Measurements from ENCODE around the gene METAP1. TPM values are rescaled to one million over a fixed set of nuclear protein-coding genes. Genes with fewer than 3 reads are reported as not detected.

METAP1 gene
- 42.9 and 43.1 TPM in 2 replicates for total RNA-seq (ENCODE audit: low replicate concordance)
- long read RNA-seq, transcript METAP1-201 (11 exons, 2,791 nt) = major isoform, 228 of 278 reads
- long read RNA-seq, partial matches to known transcripts = 14 of 278 reads
- long read RNA-seq, other reads (novel, unspliced or antisense) = 36 of 278 reads

GRCh38 chr4:98995183-98996055 lies at the start of gene METAP1:
Gene METAP1 (plus strand): TSS chr4:98995721. CDS start chr4:98995754, 33 bp downstream.
- H3K36me3 Mint-ChIP-seq = peaks cover 7% of the 10 kb centered on the region
- H3K9me3 Mint-ChIP-seq = no peaks in the 10 kb centered on the region
- peak within 1 kb of the TSS; percentile 95 for H3K27ac Mint-ChIP-seq
- peak; percentile 57 for TF ChIP-seq CTCF (conservative IDR thresholded peaks at IDR 0.05)
- peak within 1 kb of the TSS; percentile 94 for H3K4me3 Mint-ChIP-seq
- H3K4me1 Mint-ChIP-seq (ENCODE audit: unreplicated experiment) = peaks cover 23% of the 10 kb centered on the region
- no peaks in the 10 kb centered on the region for H3K27me3 Mint-ChIP-seq
- DNase-seq (ENCODE audit: extremely low spot score, unreplicated experiment) = peak; percentile 91

- H3K4me1 Mint-ChIP-seq (ENCODE audit: unreplicated experiment) = no peaks in the 10 kb centered on the region
- no peak for TF ChIP-seq CTCF (conservative IDR thresholded peaks at IDR 0.05)
- no peak overlapping the region for H3K27ac Mint-ChIP-seq
- H3K27me3 Mint-ChIP-seq = no peaks in the 10 kb centered on the region
- no peak overlapping the region for H3K4me3 Mint-ChIP-seq
- no peaks in the 10 kb centered on the region for H3K9me3 Mint-ChIP-seq
- no peak for DNase-seq (ENCODE audit: extremely low spot score, unreplicated experiment)
- no peaks in the 10 kb centered on the region for H3K36me3 Mint-ChIP-seq
These were observed 49.2 kb upstream of the METAP1 start for GRCh38 chr4:98946359-98946758.

GRCh38 chr4:98950925-98951324 lies 44.6 kb upstream of the METAP1 start:
- H3K4me1 Mint-ChIP-seq (ENCODE audit: unreplicated experiment) = no peaks in the 10 kb centered on the region
- H3K9me3 Mint-ChIP-seq = no peaks in the 10 kb centered on the region
- no peak for TF ChIP-seq CTCF (conservative IDR thresholded peaks at IDR 0.05)
- no peak for DNase-seq (ENCODE audit: extremely low spot score, unreplicated experiment)
- H3K4me3 Mint-ChIP-seq = no peak overlapping the region
- no peaks in the 10 kb centered on the region for H3K36me3 Mint-ChIP-seq
- H3K27ac Mint-ChIP-seq = no peak overlapping the region
- no peaks in the 10 kb centered on the region for H3K27me3 Mint-ChIP-seq

- no peaks in the 10 kb centered on the region for H3K27me3 Mint-ChIP-seq
- no peak for TF ChIP-seq CTCF (conservative IDR thresholded peaks at IDR 0.05)
- DNase-seq (ENCODE audit: extremely low spot score, unreplicated experiment) = no peak
- no peaks in the 10 kb centered on the region for H3K36me3 Mint-ChIP-seq
- no peaks in the 10 kb centered on the region for H3K4me1 Mint-ChIP-seq (ENCODE audit: unreplicated experiment)
- H3K9me3 Mint-ChIP-seq = no peaks in the 10 kb centered on the region
- H3K27ac Mint-ChIP-seq = no peak overlapping the region
- no peak overlapping the region for H3K4me3 Mint-ChIP-seq
These were observed 43.8 kb upstream of the METAP1 start for GRCh38 chr4:98951710-98952109.

- Mint-ChIP-seq H3K27ac (no peak overlapping the region), H3K27me3 (no peaks in the 10 kb centered on the region), H3K36me3 (no peaks in the 10 kb centered on the region), H3K4me1 (ENCODE audit: unreplicated experiment) (no peaks in the 10 kb centered on the region), H3K9me3 (no peaks in the 10 kb centered on the region), H3K4me3 (no peak overlapping the region)
- DNase-seq (ENCODE audit: extremely low spot score, unreplicated experiment) = no peak
- TF ChIP-seq CTCF (conservative IDR thresholded peaks at IDR 0.05) = no peak
These were observed 40.3 kb upstream of the METAP1 start for GRCh38 chr4:98955229-98955628.

All from type B pancreatic cell (in vitro differentiated cells).